ENCODE measurements around the gene ADAMTS1. TPM values are rescaled to one million over a fixed set of nuclear protein-coding genes. Genes with fewer than 3 reads are reported as not detected.

ADAMTS1 gene
- total and polyA plus RNA-seq, 2 experiments from 2014 or later: 110 to 136 TPM

DNA sequence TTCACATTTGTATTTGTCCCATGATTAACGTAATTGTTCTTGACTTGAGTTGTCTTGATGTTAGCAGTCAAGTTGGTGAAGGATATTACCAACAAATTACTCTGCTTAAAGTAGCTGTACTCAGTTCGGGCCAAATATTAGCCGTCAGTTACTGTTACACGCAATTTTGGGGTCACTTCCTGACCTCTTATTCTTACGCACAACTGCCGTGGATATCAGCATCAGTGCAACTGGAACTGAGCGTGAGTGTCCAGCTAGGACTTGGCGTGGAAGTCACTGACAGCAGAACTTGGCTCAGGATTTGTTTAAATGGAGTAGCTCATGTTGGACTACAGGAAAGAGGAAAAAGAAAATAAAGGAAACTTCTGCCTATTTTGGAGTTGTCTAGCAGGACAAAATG is 56.4 kb downstream of the ADAMTS1 start:
- TF ChIP-seq EZH2 (IDR thresholded peaks at IDR 0.05; ENCODE audit: borderline replicate concordance) (no peak), EZH2phosphoT487 (IDR thresholded peaks at IDR 0.05; ENCODE audit: low read depth, severe bottlenecking, unreplicated experiment) (no peak)
- TF ChIP-seq, protein P1, sequence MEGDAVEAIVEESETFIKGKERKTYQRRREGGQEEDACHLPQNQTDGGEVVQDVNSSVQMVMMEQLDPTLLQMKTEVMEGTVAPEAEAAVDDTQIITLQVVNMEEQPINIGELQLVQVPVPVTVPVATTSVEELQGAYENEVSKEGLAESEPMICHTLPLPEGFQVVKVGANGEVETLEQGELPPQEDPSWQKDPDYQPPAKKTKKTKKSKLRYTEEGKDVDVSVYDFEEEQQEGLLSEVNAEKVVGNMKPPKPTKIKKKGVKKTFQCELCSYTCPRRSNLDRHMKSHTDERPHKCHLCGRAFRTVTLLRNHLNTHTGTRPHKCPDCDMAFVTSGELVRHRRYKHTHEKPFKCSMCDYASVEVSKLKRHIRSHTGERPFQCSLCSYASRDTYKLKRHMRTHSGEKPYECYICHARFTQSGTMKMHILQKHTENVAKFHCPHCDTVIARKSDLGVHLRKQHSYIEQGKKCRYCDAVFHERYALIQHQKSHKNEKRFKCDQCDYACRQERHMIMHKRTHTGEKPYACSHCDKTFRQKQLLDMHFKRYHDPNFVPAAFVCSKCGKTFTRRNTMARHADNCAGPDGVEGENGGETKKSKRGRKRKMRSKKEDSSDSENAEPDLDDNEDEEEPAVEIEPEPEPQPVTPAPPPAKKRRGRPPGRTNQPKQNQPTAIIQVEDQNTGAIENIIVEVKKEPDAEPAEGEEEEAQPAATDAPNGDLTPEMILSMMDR (IDR thresholded peaks at IDR 0.05; ENCODE audit: poor library complexity): no peak
- Histone ChIP-seq H3K27ac (no peak overlapping the region), H3K4me2 (no peak overlapping the region), H3K9me2 (replicated peaks; ENCODE audit: insufficient read depth) (no peaks in the 10 kb centered on the region), H3K4me3 (no peak overlapping the region), H2AFZ (no peak overlapping the region), H3K79me2 (no peaks in the 10 kb centered on the region), H3K9me3 (ENCODE audit: low read depth) (no peaks in the 10 kb centered on the region), H4K20me1 (ENCODE audit: insufficient read depth, poor library complexity, severe bottlenecking) (no peaks in the 10 kb centered on the region), H3K4me1 (ENCODE audit: insufficient read depth) (peaks cover 5% of the 10 kb centered on the region), H3K36me3 (replicated peaks; ENCODE audit: insufficient read depth, low read depth) (no peaks in the 10 kb centered on the region), H3K27me3 (no peaks in the 10 kb centered on the region)
- WGBS (ENCODE audit: low lambda C conversion rate, missing lambda C conversion rate): 92% methylated on average over 8 of the region's 8 CpGs
- no peak for DNase-seq (ENCODE audit: low spot score)

Other genes starting within 250 kb of the ADAMTS1 start
- gene ADAMTS5, start 121.7 kb upstream of the ADAMTS1 start, total RNA-seq: 2.9 and 3.1 TPM in 2 replicates
- 0.94 and 1.4 TPM in 2 replicates for gene ADAMTS5, start 121.7 kb upstream of the ADAMTS1 start, polyA plus RNA-seq